Calu3 (cell line): ENCODE results near the gene RND1. TPM values are rescaled to one million over a fixed set of nuclear protein-coding genes. Genes with fewer than 3 reads are reported as not detected.
"Not testable (repeated sequence)": the region's sequence is repeated elsewhere in the genome, so short reads cannot be mapped to it uniquely, and the experiment has no call there.

Experiments
- BruUV-seq: library from RNA; stranded (reverse); fragments of 400-500 nt; replicated peaks from 2 replicates; lab custom pipeline; 2021; lab: Mats Ljungman, UMichigan
- CTCF ChIA-PET: fragments of 300-600 bp; sonication (Branson Sonifier 250); formaldehyde crosslinking; loops from one replicate; lab custom pipeline; 2022; ENCODE audit warnings: antibody characterized with exemption; lab: Charles Lee
- DNase-seq: peaks from one replicate; pipeline ENCODE4 v3.0.0; 2022
- H3K27ac Mint-ChIP-seq: one replicate; pipeline ENCODE4 v1.8.0; 2022; ENCODE audit warnings: mixed read lengths; ENCODE audit not compliant: unreplicated experiment
- H3K27me3 Mint-ChIP-seq: one replicate; pipeline ENCODE4 v1.8.0; 2022; ENCODE audit warnings: mixed read lengths; ENCODE audit not compliant: unreplicated experiment
- H3K36me3 Mint-ChIP-seq: one replicate; pipeline ENCODE4 v1.8.0; 2022; ENCODE audit warnings: mild to moderate bottlenecking, moderate library complexity, mixed read lengths; ENCODE audit not compliant: insufficient read depth, unreplicated experiment
- H3K4me1 Mint-ChIP-seq: one replicate; pipeline ENCODE4 v1.8.0; 2022; ENCODE audit warnings: mild to moderate bottlenecking, low read depth, mixed read lengths; ENCODE audit not compliant: unreplicated experiment
- H3K4me3 Mint-ChIP-seq: one replicate; pipeline ENCODE4 v1.8.0; 2022; ENCODE audit warnings: mild to moderate bottlenecking, low read depth, moderate library complexity, mixed read lengths; ENCODE audit not compliant: unreplicated experiment
- H3K9me3 Mint-ChIP-seq: one replicate; pipeline ENCODE4 v1.8.0; 2022; ENCODE audit warnings: low read depth, mixed read lengths; ENCODE audit not compliant: unreplicated experiment
- intact Hi-C: fragments of 100-400 bp; cut with micrococcal nuclease; formaldehyde crosslinking; loops from one replicate; pipeline ENCODE4 v1.10.0; 2022; ENCODE audit not compliant: unreplicated experiment
- total RNA-seq: library from RNA; stranded (reverse); gene quantifications from 2 replicates; pipeline ENCODE4 v1.2.3, GENCODE V29; 2022
- TF ChIP-seq, protein P1 (sequence below): fragments of 200-600 bp; IDR thresholded peaks from one replicate; pipeline ENCODE4 v1.8.0; 2022; ENCODE audit warnings: antibody characterized with exemption; ENCODE audit not compliant: unreplicated experiment

RND1 gene
- total RNA-seq, 1 experiment from 2014 or later, result 14.2 TPM

DNA sequence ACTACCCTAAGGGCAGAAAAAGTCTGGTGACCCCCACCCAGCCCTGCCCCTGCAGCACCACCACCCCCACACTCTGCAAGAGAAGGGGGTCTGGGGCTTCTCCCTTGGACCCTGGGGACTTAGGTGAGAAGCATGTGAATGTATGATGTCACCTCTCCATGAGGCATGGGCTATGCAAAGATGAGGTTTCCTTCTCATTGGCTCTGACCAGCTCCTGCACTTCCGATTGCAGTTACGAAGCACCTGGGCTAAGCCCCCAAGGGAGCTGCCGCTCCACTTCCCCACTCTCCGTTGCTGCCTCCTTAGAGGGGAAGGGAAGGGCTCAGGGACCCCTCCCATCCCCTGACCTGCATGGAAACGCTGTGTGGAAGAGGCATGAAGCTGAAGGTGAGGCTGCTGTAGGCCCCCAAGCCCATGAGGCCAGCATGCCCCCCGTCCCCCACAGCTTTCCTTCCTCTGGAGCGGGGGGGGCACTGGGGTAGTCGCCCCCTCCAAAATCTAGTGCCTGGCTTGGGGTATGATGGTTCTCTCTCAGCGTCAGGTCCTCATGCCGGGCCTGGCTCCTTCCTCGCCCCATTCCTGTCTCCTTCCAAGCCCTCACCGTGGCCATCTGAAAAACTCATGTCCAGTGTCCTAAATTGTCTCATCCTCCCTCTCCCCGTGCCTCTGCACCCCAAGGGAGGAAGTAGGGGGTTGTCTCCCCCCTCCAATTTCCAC is 8.2 kb downstream of the RND1 start:
- CTCF ChIA-PET, result interaction anchor here (0.6 to 1.4 kb wide), 2 partner anchors 8 to 117 kb away, joined by 3 to 6 read pairs; partner anchors contain the start of gene RND1
- peaks cover 21% of the 10 kb centered on the region for H3K4me1 Mint-ChIP-seq
- peaks cover 22% of the 10 kb centered on the region for H3K36me3 Mint-ChIP-seq
- intact Hi-C loops, result loop anchor here (10.0 kb wide), 1 partner anchor 117 kb away; the partner anchor contains the start of genes WNT1 and WNT10B
- H3K27ac Mint-ChIP-seq, result no peak overlapping the region
- H3K27me3 Mint-ChIP-seq, result no peaks in the 10 kb centered on the region
- H3K9me3 Mint-ChIP-seq, result no peaks in the 10 kb centered on the region
- no TSS peak for BruUV-seq
- no peak for DNase-seq
- H3K4me3 Mint-ChIP-seq, result no peak overlapping the region
- TF ChIP-seq, protein P1, sequence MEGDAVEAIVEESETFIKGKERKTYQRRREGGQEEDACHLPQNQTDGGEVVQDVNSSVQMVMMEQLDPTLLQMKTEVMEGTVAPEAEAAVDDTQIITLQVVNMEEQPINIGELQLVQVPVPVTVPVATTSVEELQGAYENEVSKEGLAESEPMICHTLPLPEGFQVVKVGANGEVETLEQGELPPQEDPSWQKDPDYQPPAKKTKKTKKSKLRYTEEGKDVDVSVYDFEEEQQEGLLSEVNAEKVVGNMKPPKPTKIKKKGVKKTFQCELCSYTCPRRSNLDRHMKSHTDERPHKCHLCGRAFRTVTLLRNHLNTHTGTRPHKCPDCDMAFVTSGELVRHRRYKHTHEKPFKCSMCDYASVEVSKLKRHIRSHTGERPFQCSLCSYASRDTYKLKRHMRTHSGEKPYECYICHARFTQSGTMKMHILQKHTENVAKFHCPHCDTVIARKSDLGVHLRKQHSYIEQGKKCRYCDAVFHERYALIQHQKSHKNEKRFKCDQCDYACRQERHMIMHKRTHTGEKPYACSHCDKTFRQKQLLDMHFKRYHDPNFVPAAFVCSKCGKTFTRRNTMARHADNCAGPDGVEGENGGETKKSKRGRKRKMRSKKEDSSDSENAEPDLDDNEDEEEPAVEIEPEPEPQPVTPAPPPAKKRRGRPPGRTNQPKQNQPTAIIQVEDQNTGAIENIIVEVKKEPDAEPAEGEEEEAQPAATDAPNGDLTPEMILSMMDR, result no peak

DNA sequence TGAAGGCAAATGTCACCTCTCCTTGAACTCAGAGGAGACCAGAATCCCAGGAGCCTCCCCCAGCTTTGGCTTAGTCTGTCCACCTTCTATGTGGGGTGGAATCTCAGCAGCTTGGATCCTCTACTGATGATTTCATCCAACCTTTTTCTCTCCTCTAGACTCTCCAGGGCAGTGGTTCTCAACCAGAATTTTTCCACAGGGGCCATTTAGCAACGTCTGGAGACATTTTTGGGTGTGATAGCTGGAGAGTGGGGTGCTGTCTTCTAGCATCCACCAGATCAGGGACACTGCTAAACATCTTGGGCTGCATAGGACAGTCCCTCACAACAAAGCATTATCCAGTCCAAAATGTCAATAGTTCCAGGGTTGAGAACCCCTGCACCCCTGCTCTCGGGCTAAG is 9.3 kb downstream of the RND1 start:
- Mint-ChIP-seq H3K36me3 (peaks cover 32% of the 10 kb centered on the region), H3K4me1 (peaks cover 19% of the 10 kb centered on the region), H3K4me3 (no peak overlapping the region), H3K27me3 (no peaks in the 10 kb centered on the region), H3K9me3 (no peaks in the 10 kb centered on the region), H3K27ac (no peak overlapping the region)
- TF ChIP-seq, protein P1, result no peak
- no peak for DNase-seq
- intact Hi-C loops, result loop anchor here (10.0 kb wide), 1 partner anchor 118 kb away; the partner anchor contains the start of genes WNT1 and WNT10B
- no TSS peak for BruUV-seq
- CTCF ChIA-PET, result interaction anchor here (1.4 kb wide), 1 partner anchor 9 kb away, joined by 3 read pairs; the partner anchor contains the start of gene RND1

DNA sequence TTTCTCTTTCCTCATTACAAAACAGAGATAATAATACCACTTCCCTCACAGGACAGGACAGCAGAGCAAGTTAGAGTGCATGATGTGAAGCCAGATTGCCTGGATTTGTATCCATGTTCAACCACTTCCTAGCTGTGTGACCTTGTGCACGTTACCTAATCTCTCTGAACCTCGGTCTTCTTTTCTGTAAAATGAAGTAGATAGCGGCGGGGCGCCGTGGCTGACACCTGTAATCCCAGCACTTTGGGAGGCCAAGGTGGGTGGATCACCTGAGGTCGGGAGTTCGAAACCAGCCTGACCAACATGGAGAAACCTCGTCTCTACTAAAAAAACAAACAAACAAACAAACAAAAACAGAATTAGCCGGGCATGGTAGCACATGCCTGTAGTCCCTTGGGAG is 10.7 kb downstream of the RND1 start:
- CTCF ChIA-PET, H3K9me3 Mint-ChIP-seq, H3K27me3 Mint-ChIP-seq, H3K27ac Mint-ChIP-seq, H3K4me3 Mint-ChIP-seq, DNase-seq, BruUV-seq: not testable (repeated sequence)
- Mint-ChIP-seq H3K4me1 (peaks cover 23% of the 10 kb centered on the region), H3K36me3 (peaks cover 33% of the 10 kb centered on the region)
- intact Hi-C loops, result loop anchor here (5.0 to 10.0 kb wide), 2 partner anchors 120 to 142 kb away; partner anchors contain the start of genes DDN, WNT1 and WNT10B

DNA sequence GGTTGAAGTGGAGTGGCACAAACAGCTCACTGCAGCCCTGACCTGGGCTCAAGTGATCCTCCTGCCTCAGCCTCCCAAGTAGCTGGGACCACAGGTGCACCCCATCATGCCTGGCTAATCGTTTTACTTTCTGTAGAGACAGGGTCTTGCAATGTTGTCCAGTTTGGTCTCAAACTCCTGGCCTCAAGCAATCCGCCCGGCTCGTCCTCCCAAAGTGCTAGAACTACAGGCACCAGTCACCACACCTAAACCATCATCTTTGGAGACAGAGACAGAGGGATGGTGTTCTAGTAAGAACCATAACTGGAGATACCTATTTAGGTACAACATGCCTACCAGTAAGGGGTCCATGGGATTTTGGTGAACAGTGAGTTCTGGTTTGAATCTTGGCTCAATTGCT is 11.2 kb downstream of the RND1 start:
- intact Hi-C loops, result loop anchor here (5.0 to 10.0 kb wide), 2 partner anchors 120 to 143 kb away; partner anchors contain the start of genes DDN, WNT1 and WNT10B
- no peaks in the 10 kb centered on the region for H3K27me3 Mint-ChIP-seq
- no TSS peak for BruUV-seq
- TF ChIP-seq, protein P1, result no peak
- DNase-seq, result no peak
- peaks cover 28% of the 10 kb centered on the region for H3K4me1 Mint-ChIP-seq
- no peak overlapping the region for H3K27ac Mint-ChIP-seq
- H3K36me3 Mint-ChIP-seq, result peaks cover 37% of the 10 kb centered on the region
- CTCF ChIA-PET, result interaction anchor here (3.5 kb wide), 1 partner anchor 36 kb away, joined by 61 read pairs; no protein-coding TSS in a partner anchor
- no peaks in the 10 kb centered on the region for H3K9me3 Mint-ChIP-seq
- H3K4me3 Mint-ChIP-seq, result no peak overlapping the region
